Occipital lobe (tissue), 2 donors: ENCODE data around the gene RAD51B. TPM values are rescaled to one million over a fixed set of nuclear protein-coding genes. Genes with fewer than 3 reads are reported as not detected.
"Not testable (repeated sequence)": the region's sequence is repeated elsewhere in the genome, so short reads cannot be mapped to it uniquely, and the experiment has no call there.

Source experiments
- DNase-seq: peaks from one replicate; lab custom pipeline; 2025; lab: John Stamatoyannopoulos, UW
- total RNA-seq: library from RNA; depleted of rRNA; stranded (reverse); fragments of >200 nt; gene quantifications from one replicate; pipeline ENCODE4 v1.2.3, GENCODE V29; 2014

RAD51B gene
- total RNA-seq, 1 donor from 2014 or later = 9.8 TPM

GRCh38 chr14:68075382-68076029 lies 255.9 kb downstream of the RAD51B start:
- no peak for DNase-seq

GRCh38 chr14:68076451-68076850 lies 256.9 kb downstream of the RAD51B start:
- no peak for DNase-seq

DNA sequence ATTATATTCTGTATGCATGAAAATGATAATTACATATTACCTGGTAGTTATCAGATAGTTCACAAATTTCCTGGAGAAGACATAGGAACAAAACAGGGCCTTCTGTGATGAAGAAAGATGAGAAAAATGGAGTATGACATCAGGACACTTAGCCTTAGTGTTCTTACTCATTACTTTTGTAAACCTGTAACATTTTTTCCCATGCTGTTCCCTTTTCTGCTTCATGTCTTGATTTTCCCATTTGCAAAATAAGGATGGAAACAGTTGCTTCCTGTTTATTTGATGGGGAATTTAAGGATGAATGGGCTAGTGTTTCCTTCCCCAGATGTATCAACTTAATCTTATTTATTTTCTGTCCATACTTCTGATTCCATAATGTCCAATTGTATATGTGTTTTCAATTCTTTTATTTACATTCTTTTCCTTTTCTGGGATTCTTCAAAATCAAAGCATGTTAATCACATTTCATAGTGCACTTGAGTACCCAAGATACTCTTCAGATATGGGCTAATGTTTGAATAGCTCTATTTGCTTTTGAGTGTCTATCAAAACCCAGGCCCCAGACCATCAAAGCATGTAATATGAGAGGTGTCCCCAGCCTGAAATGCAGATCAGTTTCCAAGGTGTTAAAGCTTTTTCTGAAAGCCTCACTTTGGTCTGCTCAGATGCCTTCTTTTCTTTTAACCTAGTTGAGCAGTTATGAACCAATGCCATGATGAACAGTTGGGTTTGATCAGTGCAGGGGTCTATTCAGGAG lies 260.5 kb downstream of the RAD51B start:
- DNase-seq = no peak

DNA sequence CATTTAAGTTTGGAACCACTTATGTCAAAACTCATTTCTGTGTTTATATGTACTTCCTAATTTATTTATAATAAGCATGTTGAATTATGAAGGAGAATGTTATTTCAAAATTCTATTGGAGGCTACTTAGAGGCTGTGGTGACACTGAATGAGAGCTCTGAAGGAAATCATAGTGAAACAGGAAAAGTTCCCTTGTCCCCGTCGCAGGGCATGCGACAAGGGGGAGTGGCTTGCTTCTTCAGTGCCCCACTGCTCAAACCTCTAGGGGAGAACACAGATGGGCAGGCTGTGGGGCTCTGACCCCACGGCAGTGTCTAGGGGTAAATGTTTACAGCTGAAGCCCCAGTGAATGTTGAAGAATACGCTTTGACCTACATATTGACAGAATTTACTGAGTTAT lies 261.9 kb downstream of the RAD51B start:
- no peak for DNase-seq

DNA sequence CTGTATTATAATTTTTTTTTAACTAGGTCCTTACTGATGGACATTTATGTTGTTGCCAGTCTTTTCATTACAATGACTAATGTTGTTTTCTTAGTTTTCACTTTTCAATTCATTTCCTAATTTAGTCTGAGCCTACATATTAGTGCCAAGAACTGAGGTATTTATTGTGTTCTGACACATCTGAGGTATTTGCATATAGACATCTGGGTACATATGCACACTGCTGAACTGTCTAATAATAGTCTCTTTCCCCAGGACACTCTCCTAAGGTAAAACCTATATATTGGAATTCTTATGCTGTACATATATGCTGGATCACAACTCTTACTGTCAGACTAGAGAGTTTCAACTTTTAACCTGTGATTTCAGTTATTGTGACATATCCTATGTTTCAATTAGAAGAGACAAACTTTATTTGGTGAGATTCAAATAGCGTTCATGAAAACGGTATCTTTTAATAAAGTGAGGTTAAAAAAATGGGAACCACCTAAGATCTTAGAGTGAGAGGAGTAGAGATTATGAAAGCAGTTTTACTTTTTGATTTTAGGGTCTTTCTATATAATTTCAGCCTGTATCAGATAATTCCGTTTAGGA lies 263.2 kb downstream of the RAD51B start:
- DNase-seq = no peak

- DNase-seq = no peak
Measured at GRCh38 chr14:68084256-68084655, 264.7 kb downstream of the RAD51B start.

DNA sequence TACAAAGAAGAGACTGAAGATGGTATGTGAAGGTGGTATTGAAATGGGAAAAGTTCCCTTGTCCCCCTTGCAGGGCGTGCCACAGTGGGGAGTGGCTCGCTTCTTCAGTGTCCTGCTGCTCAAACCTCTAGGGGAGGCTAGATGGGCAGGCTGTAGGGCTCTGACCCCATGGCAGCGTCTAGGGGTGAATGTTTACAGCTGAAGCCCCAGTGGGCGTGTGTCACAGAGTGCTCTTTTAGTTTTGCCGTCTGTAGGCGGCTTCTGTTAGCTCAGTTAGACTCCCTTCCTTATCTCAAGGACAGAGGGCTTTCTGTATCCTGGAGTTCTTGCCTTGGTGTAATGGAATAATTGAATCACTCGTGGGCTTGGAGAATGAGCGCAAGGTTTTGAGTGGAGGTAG lies 266.2 kb downstream of the RAD51B start:
- DNase-seq = no peak

DNA sequence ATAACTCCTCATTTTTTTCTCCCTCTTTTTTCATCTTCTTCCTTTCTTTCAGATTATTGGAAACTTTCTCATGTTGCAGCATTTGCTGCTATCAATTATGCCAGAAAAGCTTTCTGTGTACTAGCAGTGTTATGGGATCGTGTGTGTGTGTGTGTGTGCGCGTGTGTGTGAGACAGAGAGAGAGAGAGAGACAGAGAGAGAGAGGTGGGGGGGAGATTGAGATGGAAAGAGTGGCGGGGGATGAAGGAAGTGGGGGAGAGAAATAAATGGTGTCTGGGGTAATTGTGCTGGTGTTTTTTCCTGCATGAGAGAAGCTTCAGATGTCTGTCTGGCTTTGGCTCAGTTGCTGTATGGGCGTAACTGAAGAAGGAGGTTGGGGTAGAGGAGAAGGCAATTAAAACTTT lies 268.9 kb downstream of the RAD51B start:
- DNase-seq = no peak

- DNase-seq = no peak
Measured at GRCh38 chr14:68089146-68089731, 269.7 kb downstream of the RAD51B start.

- no peak for DNase-seq
Measured at GRCh38 chr14:68094158-68094557, 274.6 kb downstream of the RAD51B start.

DNA sequence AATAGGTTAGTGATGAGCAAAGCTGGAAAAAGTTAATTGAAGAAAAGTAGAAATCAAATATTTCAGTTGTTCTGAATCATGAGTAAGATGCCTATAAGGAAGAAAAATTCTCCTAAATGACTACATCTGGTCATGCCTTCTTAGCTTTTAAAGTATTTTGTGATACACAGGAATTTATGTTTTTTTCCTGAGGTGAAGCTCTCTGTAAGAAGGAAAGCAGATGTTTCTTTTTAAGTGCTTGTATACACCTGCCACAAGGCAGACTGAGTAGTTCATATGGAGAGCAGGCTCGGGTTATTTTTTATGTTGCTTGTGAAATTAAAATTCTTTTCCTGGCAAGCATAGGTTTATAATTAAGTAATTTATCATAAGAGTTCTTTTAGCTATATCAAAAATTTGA lies 275.2 kb downstream of the RAD51B start:
- DNase-seq = no peak

GRCh38 chr14:68097727-68098126 lies 278.1 kb downstream of the RAD51B start:
- no peak for DNase-seq

- DNase-seq = no peak
Measured at GRCh38 chr14:68098834-68099233, 279.3 kb downstream of the RAD51B start.

GRCh38 chr14:68099495-68100045 lies 280.0 kb downstream of the RAD51B start:
- DNase-seq = no peak

GRCh38 chr14:68101715-68102301 lies 282.2 kb downstream of the RAD51B start:
- DNase-seq = not testable (repeated sequence)

DNA sequence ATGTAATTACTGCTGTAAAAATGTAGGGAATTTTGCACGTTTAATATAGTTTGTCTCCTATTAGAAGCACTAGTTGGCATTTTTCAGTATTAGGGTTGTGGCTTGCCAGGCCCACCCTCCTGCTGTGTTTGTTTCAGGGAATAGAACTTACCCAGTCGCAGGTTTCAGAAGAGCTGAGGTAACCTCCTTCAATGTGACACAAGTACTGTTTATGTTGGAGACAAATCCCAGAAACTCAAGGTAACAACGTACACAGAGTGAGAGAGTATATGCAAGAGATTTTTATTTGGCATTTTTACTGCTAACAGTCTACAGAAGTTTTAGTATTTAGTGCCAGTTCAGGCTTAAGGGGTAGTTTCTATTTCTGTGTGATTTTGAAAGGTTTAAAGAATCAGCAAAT lies 284.3 kb downstream of the RAD51B start:
- no peak for DNase-seq

- DNase-seq = no peak
Measured at GRCh38 chr14:68104518-68104917, 284.9 kb downstream of the RAD51B start.

DNA sequence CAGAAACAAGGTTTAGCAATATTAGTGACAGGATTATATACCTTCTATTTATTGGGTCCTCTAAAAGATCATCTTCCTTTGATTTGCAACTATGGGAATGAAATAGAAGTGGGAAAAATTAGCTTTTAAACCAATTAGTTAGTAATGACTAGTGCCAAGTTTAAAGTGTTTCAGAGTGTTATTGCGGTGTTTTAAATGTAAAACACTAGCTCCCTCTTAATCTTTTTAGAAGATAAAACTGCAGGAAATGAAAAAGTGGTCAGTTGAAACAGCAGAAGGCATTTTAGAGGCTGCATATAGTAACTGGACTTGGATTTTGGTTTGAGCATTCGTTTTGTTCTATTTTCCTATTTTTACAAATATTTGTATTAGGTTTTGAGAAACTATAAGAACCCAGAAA lies 286.2 kb downstream of the RAD51B start:
- no peak for DNase-seq

GRCh38 chr14:68106456-68106855 lies 286.9 kb downstream of the RAD51B start:
- no peak for DNase-seq

DNA sequence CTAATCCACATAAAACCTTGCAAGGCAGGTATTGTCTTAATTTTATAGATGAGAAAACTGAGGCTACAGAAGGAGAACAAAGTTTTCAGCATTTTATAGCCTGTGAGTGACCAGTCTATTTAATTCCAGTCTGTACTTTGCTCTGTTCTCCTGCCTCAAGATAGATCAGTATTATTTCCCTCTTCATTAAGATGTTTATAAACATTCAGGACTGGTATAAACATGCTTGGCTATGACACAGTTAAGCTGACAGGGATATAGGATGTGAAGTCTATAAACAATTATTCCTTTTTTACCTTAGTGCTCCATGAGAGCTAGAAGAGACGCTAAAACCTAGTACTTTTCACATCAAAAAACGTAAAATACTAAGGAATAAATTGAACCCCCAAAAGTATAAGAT lies 287.3 kb downstream of the RAD51B start:
- DNase-seq = no peak

GRCh38 chr14:68109132-68109900 lies 289.7 kb downstream of the RAD51B start:
- no peak for DNase-seq
